SK-N-SH treated with all-trans-retinoic acid at 6 μM for 48 hours (cell line): Measurements from ENCODE around the gene IRX6.

Experiments used
- ARNTL ChIP-seq: fragments of 450-650 bp; formaldehyde crosslinking; IDR thresholded peaks from 2 replicates; pipeline ENCODE4 v1.5.0; 2020; ENCODE audit warnings: low read depth, mild to moderate bottlenecking, moderate library complexity, borderline replicate concordance
- BACH2 ChIP-seq: fragments of 250-450 bp; sonication (Bioruptor Pico); IDR thresholded peaks from 2 replicates; pipeline ENCODE4 v1.9.0; 2021; ENCODE audit warnings: mild to moderate bottlenecking, borderline replicate concordance
- CSDC2 ChIP-seq: fragments of 250-450 bp; sonication (Bioruptor Pico); IDR thresholded peaks from 2 replicates; pipeline ENCODE4 v1.5.0; 2020; ENCODE audit warnings: mild to moderate bottlenecking, moderate library complexity
- PATZ1 ChIP-seq: fragments of 250-450 bp; sonication (Bioruptor Pico); IDR thresholded peaks from 2 replicates; pipeline ENCODE4 v1.8.0; 2020; ENCODE audit warnings: mild to moderate bottlenecking, moderate library complexity, borderline replicate concordance
- PPARA ChIP-seq: fragments of 250-450 bp; sonication (Bioruptor Pico); IDR thresholded peaks from 2 replicates; pipeline ENCODE4 v1.5.0; 2020; ENCODE audit warnings: mild to moderate bottlenecking, borderline replicate concordance
- RARB ChIP-seq: fragments of 250-450 bp; sonication (Bioruptor Pico); IDR thresholded peaks from 2 replicates; pipeline ENCODE4 v1.8.0; 2021; ENCODE audit warnings: mild to moderate bottlenecking, moderate library complexity
- SNAI2 ChIP-seq: fragments of 250-450 bp; sonication (Bioruptor Pico); IDR thresholded peaks from 2 replicates; pipeline ENCODE4 v1.5.0; 2020; ENCODE audit warnings: mild to moderate bottlenecking, moderate library complexity
- ZC3H10 ChIP-seq: fragments of 250-450 bp; sonication (Bioruptor Pico); IDR thresholded peaks from 2 replicates; pipeline ENCODE4 v1.5.1; 2021; ENCODE audit warnings: mild to moderate bottlenecking, moderate library complexity
- ZFP30 ChIP-seq: fragments of 450-650 bp; formaldehyde crosslinking; IDR thresholded peaks from 2 replicates; pipeline ENCODE4 v1.5.0; 2022; ENCODE audit warnings: mild to moderate bottlenecking, moderate library complexity
- TF ChIP-seq, protein P1 (sequence below): fragments of 250-450 bp; sonication (Bioruptor Pico); IDR thresholded peaks from 2 replicates; pipeline ENCODE4 v1.5.1; 2021; ENCODE audit warnings: mild to moderate bottlenecking, moderate library complexity

GRCh38 chr16:55285586-55285985 is 38.4 kb upstream of the IRX6 start:
- TF ChIP-seq SNAI2 (CRISPR knock-in tag) (no peak), PATZ1 (CRISPR knock-in tag) (no peak), BACH2 (CRISPR knock-in tag) (no peak), RARB (CRISPR knock-in tag) (no peak), ZC3H10 (CRISPR knock-in tag) (no peak), CSDC2 (CRISPR knock-in tag) (no peak), ZFP30 (CRISPR knock-in tag) (no peak), PPARA (CRISPR knock-in tag) (no peak), ARNTL (CRISPR knock-in tag) (no peak)
- TF ChIP-seq, protein P1, sequence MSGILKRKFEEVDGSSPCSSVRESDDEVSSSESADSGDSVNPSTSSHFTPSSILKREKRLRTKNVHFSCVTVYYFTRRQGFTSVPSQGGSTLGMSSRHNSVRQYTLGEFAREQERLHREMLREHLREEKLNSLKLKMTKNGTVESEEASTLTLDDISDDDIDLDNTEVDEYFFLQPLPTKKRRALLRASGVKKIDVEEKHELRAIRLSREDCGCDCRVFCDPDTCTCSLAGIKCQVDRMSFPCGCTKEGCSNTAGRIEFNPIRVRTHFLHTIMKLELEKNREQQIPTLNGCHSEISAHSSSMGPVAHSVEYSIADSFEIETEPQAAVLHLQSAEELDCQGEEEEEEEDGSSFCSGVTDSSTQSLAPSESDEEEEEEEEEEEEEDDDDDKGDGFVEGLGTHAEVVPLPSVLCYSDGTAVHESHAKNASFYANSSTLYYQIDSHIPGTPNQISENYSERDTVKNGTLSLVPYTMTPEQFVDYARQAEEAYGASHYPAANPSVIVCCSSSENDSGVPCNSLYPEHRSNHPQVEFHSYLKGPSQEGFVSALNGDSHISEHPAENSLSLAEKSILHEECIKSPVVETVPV (CRISPR knock-in tag), result no peak
